ENCODE results near the gene GNAS.

GNAS gene

DNA sequence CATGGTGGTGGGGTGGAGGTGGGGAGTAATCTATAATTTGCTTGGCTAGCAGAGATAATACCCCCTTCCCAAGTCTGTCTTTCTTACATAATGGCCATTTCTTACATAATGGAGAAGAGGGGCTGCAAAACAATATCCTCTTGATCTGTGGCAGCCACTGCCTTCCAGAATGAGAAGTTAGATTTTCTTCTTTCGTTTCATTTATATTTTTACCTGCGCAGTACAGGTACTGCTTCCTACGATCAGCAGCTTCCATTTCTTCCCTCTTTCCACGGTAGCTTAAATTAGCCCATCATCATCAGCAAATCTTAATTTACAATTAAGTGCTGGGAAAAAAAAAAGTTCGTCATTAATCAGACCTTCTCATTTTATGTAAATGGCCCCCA lies 30.2 kb downstream of the GNAS start:
- no peak for DNase-seq

DNA sequence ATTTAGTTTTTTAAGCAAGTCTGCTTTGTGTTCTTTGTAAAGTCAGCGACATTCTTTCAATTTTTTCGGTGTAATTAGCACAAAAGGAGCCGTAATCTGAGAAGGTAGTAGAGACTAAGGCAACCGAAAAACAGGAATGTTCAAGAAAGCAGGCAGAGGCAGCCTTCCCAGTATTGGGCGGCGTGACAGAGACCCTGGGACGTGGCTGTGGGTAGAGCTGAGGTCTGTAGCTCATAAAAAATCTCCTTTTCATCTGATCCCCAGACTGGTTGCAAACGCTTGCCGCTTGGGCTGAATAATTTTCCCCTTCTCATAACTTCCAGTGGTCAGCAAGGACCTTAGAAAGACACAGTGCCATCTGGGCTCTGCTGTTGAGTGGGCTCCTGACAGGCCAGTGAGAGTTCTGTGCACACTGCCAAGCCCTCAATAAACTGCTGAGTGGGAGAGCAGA lies 30.8 kb downstream of the GNAS start:
- DNase-seq: no peak

DNA sequence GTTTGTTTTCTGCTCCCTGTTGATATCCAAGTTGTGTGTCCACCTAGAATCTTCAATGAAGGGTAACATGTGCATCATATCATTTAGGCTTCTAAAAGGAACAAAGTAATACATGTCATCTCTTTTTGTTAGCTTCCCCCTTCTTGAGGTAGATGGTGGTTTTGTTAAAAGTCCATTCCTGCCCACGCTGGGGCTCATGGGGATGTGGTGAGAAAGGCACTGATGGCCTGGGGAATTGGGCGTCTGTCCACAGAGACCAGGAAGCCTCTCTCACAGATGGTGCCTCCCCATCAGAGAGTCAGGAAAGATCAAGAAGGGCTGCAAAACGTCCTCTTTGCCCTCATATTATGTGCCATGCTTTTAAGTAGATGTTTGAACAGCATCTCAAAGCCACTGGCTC lies 32.5 kb downstream of the GNAS start:
- no peak for DNase-seq

DNA sequence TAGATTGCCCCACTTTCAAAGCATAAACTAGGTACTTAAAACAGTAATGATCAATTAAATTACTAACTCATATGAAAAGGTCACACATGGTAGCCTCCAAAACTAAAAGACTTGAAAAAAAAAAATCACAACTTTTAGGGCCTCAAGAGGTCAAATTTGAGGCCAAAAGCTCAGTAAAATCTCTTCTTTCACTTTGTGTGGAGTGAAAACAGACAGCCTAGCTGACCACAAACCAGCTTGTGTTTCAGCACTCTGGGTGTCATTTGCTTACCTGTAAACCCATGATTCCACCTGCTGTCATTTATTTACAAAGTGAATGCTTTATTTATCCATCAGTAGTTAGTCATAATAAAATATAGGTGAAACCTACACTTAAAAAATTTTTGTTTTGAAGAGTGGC lies 34.0 kb downstream of the GNAS start:
- no peak for DNase-seq

DNA sequence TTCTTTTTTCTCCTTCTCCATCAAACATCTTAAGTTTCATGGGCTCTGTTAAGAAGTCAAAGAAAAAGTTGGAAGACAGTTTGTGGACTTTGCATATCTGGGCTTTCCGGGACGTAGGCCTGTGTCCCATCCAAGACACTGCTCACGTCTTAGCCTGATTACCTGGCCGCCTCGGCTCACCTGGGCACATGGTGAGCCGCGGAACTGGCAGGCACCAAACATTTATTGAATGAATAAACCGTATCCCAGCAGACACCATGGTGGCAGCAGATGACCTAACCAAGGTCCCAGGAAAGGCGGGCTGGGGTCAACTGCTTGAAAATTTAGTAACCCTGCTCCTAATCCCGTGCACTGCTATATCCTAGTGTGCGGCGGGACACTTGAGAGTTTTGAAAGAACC lies 35.6 kb downstream of the GNAS start:
- no peak for DNase-seq

DNA sequence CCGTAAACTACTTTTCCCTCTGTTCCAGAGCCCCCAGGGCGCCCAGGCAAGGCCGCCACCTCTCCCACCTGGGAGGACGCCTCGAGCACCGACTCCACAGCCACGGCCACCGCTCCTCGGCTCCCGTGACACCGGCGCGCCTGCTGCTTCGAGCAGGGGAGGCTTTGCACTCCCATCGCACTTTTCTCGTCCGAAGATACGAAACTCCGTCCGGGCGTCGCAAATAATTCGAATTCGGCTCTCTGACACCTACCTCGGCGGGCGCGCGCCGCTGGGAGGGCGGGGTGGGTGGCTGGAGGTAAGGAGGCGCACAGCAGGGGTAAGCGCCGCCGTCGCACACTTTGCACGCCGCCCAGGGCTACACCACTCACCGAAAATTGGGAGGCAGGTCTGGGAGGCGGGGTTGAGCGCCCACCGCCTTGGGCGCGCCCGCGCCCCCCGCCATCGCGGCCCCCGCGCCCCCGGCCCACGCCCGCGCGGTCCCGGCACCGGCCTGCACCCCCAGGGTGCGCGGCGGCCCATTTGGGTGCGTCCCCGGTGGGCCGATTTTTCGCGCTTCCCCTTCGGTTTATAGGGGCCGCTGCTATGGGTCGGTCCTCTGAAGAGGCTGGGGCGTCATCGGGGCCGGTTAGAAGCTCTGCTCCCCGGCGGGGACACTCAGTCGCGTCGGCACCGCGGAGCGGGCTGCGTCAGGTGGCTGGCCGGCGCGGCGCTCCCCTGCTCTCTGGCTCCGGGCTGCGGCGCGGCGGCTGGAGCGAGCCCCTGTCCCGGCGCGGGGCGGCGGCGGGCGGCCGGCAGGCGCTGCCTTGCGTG lies 36.2 kb downstream of the GNAS start:
- DNase-seq: peak; percentile 31 to 81

DNA sequence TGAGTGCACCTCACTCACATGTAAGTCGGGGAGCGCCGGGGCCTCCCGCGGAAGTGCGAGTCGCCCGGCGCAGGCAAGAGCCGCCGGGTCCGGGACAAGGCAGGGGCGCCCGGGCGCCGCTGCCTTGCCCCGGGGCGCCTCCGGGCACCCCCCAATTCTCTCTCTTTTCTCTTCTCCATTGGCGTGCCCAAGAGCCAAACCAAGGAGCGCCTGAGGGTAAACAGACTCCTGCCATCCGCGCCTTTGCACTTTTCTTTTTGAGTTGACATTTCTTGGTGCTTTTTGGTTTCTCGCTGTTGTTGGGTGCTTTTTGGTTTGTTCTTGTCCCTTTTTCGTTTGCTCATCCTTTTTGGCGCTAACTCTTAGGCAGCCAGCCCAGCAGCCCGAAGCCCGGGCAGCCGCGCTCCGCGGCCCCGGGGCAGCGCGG lies 36.8 kb downstream of the GNAS start:
- no peak for DNase-seq

DNA sequence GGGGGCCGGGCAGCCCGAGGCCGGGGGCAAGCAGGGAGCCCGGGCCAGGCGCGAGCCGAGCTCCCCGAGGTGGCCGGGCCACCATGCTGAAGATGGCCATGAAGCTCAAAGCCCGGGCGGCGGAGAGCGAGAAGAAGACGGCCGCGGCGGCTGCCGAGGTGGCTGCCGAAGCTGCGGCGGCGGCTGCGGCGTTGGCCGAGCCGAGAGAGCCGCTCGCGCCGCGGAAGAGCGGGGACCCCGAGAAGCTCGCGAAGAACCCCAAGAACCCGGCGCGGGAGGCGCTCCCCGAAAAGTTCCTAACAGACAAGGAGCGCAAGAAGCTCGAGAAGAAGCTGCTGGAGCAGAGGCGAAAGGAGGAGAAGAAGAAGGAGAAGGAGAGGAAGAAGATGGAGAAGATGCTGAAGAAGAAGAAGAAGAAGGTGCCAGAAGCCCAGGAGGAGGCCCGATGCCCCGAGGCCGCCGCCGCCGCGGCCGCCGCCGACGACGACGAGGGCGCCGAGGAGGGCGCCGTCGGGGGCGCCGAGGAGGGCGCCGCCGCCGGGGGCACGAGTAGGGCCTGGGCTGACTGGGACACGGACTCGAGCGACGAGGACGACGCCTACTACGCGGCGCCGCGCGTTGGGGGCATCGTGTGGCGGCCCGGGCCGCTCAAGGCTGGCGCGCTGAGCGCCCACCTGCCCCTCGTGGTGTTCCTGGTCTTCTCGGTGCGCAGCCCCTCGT lies 37.4 kb downstream of the GNAS start:
- no peak for DNase-seq

DNA sequence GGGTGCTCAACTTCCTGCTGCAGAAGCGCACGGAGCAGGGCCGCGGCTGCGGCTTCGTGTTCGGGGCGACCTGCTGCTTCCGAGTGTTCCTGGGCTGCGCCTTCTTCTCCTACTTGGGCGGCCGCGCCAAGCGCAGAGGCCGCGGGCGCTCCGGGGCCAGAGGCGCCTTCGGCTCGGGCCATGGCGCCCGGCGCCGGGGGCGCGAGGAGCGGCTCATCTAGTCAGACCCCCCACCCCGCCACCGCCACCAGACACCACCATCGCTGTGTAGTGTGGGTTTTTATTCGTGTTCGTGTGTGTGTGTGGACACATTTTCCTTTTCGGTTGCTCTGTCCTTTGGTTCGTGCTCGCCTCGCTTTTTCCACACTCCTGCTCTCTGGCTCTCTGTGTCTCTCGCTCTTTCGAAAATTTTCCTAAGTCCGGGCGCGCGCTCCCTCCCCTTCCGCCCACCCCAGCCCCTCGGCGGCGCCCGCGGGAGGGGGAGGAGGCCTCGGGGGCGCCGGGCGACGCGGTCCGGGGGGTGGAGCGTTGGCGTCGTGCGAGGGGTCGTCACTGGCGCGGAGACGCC lies 38.1 kb downstream of the GNAS start:
- DNase-seq: peak in 1 of 2 experiments; percentile 81

DNA sequence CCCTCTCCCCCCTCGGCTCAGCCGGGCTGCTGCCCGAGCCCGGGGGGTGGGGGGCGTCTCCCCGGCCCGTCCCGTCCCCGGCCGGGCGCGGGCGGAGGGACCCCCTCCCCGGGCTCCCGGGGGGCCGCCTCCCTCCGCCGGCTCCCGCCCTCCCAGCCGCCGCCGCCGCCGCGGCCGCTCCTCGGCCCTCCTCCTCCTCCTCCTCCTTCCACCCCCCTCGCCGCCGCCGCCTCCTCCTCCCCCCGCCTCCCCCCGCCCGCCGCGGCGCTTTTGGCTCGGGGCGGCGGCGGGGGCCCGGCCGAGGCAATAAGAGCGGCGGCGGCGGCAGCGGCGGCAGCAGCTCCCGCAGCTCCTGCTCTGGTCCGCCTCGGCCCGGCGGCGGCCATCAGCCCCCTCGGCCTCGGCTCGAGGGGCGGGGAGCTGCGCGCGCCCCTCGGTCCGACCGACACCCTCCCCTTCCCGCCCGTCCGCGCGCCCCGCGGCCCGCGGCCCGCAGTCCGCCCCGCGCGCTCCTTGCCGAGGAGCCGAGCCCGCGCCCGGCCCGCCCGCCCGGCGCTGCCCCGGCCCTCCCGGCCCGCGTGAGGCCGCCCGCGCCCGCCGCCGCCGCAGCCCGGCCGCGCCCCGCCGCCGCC lies 38.7 kb downstream of the GNAS start:
- peak; percentile 45 to 81 for DNase-seq

DNA sequence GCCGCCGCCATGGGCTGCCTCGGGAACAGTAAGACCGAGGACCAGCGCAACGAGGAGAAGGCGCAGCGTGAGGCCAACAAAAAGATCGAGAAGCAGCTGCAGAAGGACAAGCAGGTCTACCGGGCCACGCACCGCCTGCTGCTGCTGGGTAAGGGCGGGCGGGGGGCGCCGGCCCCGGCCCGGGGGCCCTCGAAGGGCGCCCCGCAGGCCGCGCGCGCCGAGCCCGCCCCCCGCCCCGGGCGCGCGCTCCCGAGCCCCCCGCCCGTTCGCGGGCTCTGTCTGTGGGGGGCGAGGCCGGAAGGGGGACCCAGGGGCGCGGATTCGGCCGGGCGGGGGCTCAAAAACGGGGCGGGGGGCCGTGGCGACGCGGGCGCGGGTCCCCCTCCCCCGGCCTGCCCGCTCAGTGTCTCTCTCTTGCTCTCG lies 39.2 kb downstream of the GNAS start:
- peak in 1 of 2 experiments; percentile 64 for DNase-seq

DNA sequence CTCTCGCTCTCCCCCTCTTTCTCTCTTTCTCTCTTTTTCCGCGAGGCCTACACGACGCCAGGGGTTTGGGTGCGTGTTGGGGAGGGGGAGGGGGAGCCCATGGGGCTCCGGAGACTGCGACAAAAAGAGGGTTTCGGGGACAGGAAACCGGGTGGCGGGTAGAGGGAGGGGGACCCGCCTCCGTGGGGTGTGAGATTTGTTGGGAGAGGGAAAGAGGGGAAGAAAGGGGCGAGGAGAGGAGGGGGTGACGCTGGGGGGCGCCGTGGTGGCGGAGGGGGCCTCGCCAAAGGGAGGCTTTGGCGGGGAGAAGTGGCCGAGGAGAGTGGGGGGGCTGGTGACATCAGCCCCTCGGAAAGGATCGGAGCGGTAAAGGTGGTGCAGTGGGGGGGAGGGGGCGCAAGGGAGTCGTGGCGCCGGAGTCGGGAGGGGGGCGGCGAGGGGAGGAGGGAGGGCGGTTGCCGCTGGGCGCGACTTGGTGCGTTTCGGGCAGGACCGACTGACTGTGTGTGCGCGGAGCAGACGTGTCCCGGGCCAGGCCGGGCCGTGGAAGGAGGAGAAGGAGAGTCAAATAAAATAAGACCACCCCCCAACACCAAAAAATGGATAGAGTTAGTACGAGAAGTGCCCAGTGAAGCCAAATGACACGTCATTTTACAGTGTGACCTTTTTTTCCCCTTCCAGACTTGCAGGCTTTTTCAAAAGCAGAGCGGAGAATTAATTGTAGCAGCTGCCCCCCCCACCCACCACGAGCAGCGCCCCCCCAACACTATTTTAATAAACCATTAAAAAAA lies 39.8 kb downstream of the GNAS start:
- peak; percentile 70 to 81 for DNase-seq

DNA sequence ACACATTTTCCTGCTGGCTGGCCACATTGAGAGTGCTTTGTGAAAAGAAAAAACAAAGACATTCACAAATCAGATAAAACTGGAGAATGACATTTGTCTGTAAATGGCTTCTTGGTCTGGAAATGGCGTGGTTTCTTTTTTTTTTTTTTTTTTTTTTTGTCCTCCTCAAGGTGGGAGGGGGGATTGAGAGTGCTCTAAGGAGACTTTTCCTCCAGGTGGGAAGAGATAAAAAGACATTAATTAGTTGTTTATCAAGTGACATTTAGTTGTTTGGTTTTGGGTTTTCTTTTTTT lies 40.4 kb downstream of the GNAS start:
- DNase-seq: peak in 1 of 2 experiments; percentile 53

DNA sequence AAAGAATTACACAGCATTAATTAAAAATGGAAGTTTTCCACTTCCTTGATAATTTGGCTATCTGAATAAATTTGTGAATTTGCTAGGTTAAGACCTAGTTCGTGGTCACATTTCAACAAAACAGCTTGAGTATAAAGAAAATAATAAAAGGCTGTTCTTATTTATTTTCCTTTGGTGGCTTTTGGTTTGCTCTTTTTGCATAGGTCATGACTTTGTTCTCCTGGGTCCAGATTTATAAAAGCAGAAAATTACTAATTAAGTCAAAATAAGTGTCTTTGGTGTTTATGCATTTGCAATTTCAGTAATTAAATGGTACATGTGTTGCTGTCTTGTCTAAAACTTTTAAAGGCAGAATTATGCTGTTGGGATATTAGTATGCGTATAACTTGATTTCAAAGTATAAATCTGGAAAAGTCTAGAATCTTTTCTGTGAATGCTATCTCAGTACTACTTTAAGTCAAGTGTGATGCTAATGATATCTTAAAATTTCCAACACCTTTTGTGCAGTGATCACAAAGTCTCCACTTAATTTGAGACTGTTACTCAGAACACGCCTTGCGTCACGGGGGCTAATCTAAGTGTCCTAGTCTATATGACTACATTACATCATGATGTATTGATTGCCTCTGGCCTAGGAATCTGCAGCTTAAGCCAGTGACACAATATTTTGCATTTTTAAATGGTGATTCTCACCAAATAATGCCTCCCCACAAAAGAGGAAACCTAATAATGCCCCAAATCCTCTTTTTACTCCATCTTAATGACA lies 41.0 kb downstream of the GNAS start:
- DNase-seq: peak in 1 of 2 experiments; percentile 17

DNA sequence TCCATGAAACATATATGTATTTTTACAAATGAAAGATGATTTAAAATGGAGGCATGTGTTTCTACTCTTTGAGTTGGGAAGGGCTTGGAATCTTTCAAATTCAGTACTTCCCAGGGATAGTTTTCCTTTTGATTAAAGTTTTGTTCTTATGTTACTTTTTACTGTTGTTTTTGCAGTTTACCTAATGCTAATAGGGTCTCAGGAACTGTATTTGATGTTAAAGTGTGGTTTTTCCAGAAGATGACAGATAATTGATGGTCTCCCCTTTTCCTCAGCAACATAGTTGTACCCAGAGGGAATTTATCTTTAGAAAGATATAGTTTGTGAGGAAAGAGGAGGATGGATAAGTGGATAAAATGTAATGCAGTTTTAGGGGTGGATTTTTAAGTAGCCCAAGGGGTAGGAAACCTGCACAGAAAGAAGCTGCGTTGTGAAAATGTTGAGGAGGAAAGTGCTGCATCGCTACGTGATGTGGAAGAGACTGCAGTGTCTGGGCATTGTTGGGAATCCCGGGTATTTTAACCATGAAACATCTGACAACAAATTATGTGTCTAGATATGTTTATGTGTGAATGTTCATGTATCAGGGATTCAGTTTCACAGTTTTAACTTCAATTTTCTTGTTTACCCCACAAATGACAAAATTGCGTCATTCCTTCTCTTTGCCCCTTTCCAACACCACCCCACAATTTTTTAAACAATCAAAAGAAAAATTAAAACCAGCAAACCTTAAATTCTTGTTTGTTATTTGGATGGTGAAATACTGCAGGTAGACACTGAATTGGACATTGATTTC lies 42.3 kb downstream of the GNAS start:
- no peak for DNase-seq

DNA sequence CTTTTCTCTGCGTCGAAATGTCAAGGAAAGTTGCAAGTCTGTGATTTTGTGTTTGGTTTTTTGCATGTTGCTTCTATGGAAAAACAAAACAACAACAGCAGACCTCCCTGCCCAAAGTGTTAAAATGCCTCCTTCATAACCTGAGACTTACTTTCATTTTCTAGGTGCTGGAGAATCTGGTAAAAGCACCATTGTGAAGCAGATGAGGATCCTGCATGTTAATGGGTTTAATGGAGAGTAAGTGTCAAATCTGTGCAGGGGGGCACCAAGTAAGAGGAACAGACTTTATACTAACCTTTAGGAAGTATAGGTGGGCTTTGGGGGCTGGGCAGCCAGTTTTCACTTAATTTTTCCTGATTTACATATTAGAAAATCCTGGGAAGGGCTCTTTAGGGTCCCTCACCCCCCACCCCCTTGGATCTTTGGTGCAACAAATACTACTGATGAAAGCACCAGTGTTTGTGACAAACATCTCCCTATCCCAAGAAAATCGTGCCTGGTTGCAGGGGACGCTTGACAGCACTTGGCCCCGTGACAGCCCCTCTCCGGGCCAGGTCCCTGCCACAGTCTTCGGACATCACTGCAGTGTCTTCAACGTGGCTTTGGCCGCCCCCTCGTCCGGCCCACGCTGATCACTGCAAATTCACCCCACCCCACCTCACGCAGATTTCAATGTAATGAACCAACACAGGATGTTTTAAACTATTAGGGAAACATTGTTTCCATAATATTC lies 43.1 kb downstream of the GNAS start:
- DNase-seq: no peak

DNA sequence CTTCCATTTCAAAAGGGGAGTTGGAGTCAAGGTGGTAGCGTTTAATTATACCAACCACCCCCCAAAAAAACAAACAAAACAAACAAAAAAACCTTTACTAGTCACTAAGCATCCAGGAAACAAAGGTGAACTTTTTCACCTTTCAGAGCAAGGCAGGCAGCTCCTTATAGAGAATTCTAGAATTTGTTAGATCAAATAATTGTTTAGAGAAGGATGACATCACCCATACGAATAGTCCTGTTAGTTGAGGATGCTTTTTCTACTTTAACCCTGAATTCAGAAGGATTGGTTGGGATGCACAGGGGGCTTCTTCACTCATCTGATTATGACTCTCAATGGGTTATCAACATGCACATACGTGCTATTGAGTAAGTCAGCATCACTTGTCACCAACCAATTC lies 44.3 kb downstream of the GNAS start:
- DNase-seq: no peak

DNA sequence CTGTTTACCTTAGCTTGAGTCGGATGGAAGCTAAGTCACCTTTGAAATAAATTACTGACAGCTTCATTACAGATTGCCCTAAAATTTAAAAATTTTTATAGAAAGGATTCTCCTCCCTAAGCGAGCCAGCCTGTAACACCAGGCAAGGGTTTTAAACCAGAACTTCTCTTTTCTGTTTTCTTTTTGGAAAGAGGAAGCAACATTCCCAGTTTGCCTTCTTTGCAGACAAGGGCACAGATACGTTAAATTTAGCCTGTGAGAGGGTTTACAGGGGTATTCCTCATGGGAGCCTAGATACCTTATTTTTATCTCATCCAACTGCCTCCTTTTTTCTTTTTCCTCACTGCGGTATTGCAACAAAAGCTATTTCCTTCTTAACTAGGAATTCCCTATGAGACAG lies 45.0 kb downstream of the GNAS start:
- DNase-seq: no peak

DNA sequence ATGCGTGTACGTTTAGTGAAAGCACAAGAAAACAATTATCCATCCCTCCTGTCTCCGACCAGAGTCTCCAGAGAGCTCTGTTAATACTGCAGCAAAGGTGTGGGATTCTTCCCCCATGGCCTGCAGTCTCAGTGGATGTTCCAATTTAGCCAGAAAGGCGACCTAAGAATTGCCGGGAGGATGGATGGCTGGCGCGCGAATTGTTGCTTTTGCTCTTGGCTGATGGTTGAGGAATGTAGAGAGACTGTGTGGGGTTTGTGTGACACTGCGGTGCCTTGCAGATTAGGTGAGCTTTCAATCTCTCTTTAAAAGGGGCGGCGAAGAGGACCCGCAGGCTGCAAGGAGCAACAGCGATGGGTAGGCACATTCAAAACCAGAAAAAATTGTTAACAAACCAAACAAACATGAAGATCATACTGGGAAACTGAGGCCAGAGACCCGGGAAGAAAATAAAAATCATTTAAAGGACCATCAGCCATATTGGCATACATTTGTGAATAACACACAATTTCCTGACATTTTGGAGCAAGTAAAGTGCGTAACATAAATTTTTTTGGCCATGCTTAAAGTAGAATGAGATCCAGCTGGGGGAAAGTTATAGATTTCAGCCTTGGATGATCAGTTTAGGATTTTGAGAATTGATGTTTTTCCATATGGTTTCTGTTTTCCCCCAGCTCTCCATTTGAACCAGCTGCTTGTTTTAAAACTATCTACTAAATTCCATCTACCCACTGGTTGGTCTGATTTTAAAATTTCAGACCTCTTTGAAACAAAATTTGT lies 46.3 kb downstream of the GNAS start:
- DNase-seq: no peak

DNA sequence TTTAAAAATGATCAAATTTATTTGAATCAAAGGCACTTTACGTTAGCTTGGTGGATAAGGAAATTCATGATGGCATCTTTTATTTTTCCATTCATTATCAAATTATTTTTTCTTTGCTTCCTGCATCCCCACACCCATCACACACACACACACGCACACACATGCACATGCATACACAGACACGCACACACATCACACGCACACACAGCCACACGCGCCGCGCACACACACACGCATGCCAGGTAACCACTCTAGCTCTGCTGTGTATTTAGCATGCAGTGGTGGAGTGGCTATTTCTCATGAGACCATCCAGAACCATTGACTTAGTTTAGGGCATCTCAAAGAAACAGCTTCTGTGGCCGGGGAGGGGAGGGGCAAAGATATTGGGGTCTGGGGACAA lies 47.0 kb downstream of the GNAS start:
- no peak for DNase-seq
